ENCODE measurements around the gene PTPRK. TPM values are rescaled to one million over a fixed set of nuclear protein-coding genes. Genes with fewer than 3 reads are reported as not detected.
A peak's percentile ranks its signal among the peaks of the same experiment; 100 is the strongest.
"Not testable (repeated sequence)": the region's sequence is repeated elsewhere in the genome, so short reads cannot be mapped to it uniquely, and the experiment has no call there.

Gene PTPRK
- total and polyA plus RNA-seq, 4 experiments from 2014 or later = 0.47 to 1.5 (median 0.61) TPM; not detected in 1

DNA sequence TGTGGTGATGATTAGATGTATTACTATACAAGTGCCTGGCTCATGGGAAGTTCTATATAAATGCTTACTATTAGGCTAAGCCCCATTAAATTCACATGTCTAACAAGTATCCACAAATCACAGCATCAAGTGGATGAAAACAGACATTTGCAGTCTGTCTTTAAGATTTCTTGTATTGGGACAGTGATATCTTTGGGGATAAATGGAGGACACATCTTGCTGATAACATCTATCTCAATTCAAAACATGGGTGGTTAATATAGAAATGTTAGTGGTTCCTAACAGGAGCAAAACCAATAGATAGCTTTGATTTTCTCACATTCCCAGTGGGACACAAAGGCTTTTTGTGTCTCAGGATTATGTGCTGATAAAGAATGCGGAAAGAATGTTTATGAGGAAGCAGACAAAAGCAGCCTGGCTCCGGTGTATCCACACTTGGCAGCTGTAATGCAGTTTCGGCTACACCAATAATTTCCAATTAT lies 29.3 kb downstream of the PTPRK start:
- Histone ChIP-seq H3K4me3 (ENCODE audit: low read length in 2 of 2) (no peak overlapping the region), H3K9me3 (ENCODE audit: control insufficient read depth in 1 of 2, low read length in 2 of 2) (no peaks in the 10 kb centered on the region), H3K36me3 (ENCODE audit: insufficient read depth, low read length) (no peaks in the 10 kb centered on the region), H3K27me3 (ENCODE audit: insufficient read depth, low read length) (no peaks in the 10 kb centered on the region), H3K4me1 (ENCODE audit: insufficient read depth, low read length) (no peaks in the 10 kb centered on the region), H3K27ac (ENCODE audit: low read depth, low read length) (no peak overlapping the region)
- Mint-ChIP-seq H3K27ac (no peak overlapping the region), H3K9me3 (peaks cover 0 to 2% (median 0%) of the 10 kb centered on the region in 8 donors), H3K36me3 (no peaks in the 10 kb centered on the region), H3K4me3 (peak overlapping the region in 1 of 8 donors; percentile 44), H3K4me1 (peaks cover 0 to 2% (median under 1%) of the 10 kb centered on the region in 4 donors), H3K27me3 (peaks cover 10 to 22% of the 10 kb centered on the region in 2 donors)
- CTCF ChIA-PET (ENCODE audit: partially characterized antibody) = no interaction called here
- DNase-seq = no peak
- POLR2A ChIA-PET (ENCODE audit: partially characterized antibody) = no interaction called here
- intact Hi-C loops (cut with micrococcal nuclease) = no loop called here

- Mint-ChIP-seq H3K4me3 (no peak overlapping the region), H3K4me1 (peaks cover 0 to 2% (median under 1%) of the 10 kb centered on the region in 4 donors), H3K27ac (no peak overlapping the region), H3K9me3 (peaks cover 0 to 2% (median 0%) of the 10 kb centered on the region in 8 donors), H3K27me3 (peaks cover 5 to 15% of the 10 kb centered on the region in 2 donors), H3K36me3 (no peaks in the 10 kb centered on the region)
- intact Hi-C loops (cut with micrococcal nuclease) = no loop called here
- Histone ChIP-seq H3K4me1 (ENCODE audit: insufficient read depth, low read length) (no peaks in the 10 kb centered on the region), H3K9me3 (ENCODE audit: control insufficient read depth in 1 of 2, low read length in 2 of 2) (no peaks in the 10 kb centered on the region), H3K36me3 (ENCODE audit: insufficient read depth, low read length) (no peaks in the 10 kb centered on the region), H3K4me3 (ENCODE audit: low read length in 2 of 2) (no peak overlapping the region), H3K27me3 (ENCODE audit: insufficient read depth, low read length) (no peaks in the 10 kb centered on the region), H3K27ac (ENCODE audit: low read depth, low read length) (no peak overlapping the region)
- ChIA-PET POLR2A (ENCODE audit: partially characterized antibody) (no interaction called here), CTCF (ENCODE audit: partially characterized antibody) (no interaction called here)
- DNase-seq = no peak
These were observed 32.7 kb downstream of the PTPRK start for GRCh38 chr6:128487746-128488145.

GRCh38 chr6:128487055-128487454 lies 33.3 kb downstream of the PTPRK start:
- no peak overlapping the region for H3K27ac Mint-ChIP-seq
- intact Hi-C loops (cut with micrococcal nuclease) = no loop called here
- Histone ChIP-seq H3K27me3 (ENCODE audit: insufficient read depth, low read length) (no peaks in the 10 kb centered on the region), H3K4me3 (ENCODE audit: low read length in 2 of 2) (no peak overlapping the region), H3K9me3 (ENCODE audit: control insufficient read depth in 1 of 2, low read length in 2 of 2) (no peaks in the 10 kb centered on the region), H3K36me3 (ENCODE audit: insufficient read depth, low read length) (no peaks in the 10 kb centered on the region), H3K4me1 (ENCODE audit: insufficient read depth, low read length) (no peaks in the 10 kb centered on the region), H3K27ac (ENCODE audit: low read depth, low read length) (no peak overlapping the region)
- H3K4me1 Mint-ChIP-seq = peaks cover 0 to 2% (median under 1%) of the 10 kb centered on the region in 4 donors
- ChIA-PET POLR2A (ENCODE audit: partially characterized antibody) (no interaction called here), CTCF (ENCODE audit: partially characterized antibody) (interaction anchor here (0.6 kb wide), 1 partner anchor 62 kb away, joined by 3 read pairs; no protein-coding TSS in a partner anchor)
- DNase-seq = no peak
- H3K4me3 Mint-ChIP-seq = no peak overlapping the region
- peaks cover 4 to 11% of the 10 kb centered on the region in 2 donors for H3K27me3 Mint-ChIP-seq
- no peaks in the 10 kb centered on the region for H3K36me3 Mint-ChIP-seq
- H3K9me3 Mint-ChIP-seq = peaks cover 0 to 2% (median 0%) of the 10 kb centered on the region in 8 donors

DNA sequence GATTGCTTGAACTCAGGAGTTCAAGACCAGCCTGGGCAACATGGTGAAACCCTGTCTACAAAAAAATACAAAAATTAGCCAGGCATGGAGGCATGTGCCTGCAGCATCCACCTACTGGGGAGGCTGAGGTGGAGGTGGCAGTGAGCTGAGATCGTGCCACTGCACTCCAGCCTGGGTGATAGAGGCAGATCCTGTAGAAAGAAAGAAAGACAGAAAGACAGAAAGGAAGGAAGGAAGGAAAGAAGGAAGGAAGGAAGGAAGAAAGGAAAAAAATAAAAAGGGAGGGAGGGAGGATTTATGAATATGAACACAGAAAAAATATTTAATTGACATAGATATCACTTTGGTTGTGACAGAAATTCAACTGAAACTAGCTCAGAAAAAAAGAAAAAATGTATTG lies 33.8 kb downstream of the PTPRK start:
- intact Hi-C loops (cut with micrococcal nuclease); H3K27ac ChIP-seq (ENCODE audit: low read depth, low read length); H3K9me3 Mint-ChIP-seq; H3K4me1 ChIP-seq (ENCODE audit: insufficient read depth, low read length); H3K27me3 Mint-ChIP-seq; H3K4me3 ChIP-seq (ENCODE audit: low read length in 2 of 2); H3K4me3 Mint-ChIP-seq; DNase-seq; H3K36me3 ChIP-seq (ENCODE audit: insufficient read depth, low read length); H3K27ac Mint-ChIP-seq; H3K9me3 ChIP-seq (ENCODE audit: control insufficient read depth in 1 of 2, low read length in 2 of 2); POLR2A ChIA-PET (ENCODE audit: partially characterized antibody); H3K4me1 Mint-ChIP-seq; H3K36me3 Mint-ChIP-seq; H3K27me3 ChIP-seq (ENCODE audit: insufficient read depth, low read length): not testable (repeated sequence)
- CTCF ChIA-PET (ENCODE audit: partially characterized antibody) = interaction anchor here (0.6 kb wide), 1 partner anchor 62 kb away, joined by 3 read pairs; no protein-coding TSS in a partner anchor

GRCh38 chr6:128483472-128484135 lies 36.8 kb downstream of the PTPRK start:
- no peaks in the 10 kb centered on the region for H3K36me3 ChIP-seq (ENCODE audit: insufficient read depth, low read length)
- POLR2A ChIA-PET (ENCODE audit: partially characterized antibody) = no interaction called here
- H3K27ac Mint-ChIP-seq = no peak overlapping the region
- no peaks in the 10 kb centered on the region for H3K36me3 Mint-ChIP-seq
- H3K9me3 Mint-ChIP-seq = peaks cover 0 to 2% (median 0%) of the 10 kb centered on the region in 8 donors
- CTCF ChIA-PET (ENCODE audit: partially characterized antibody) = interaction anchor here (0.6 kb wide), 1 partner anchor 9 kb away, joined by 3 read pairs; no protein-coding TSS in a partner anchor
- H3K4me3 ChIP-seq (ENCODE audit: low read length in 2 of 2) = no peak overlapping the region
- H3K4me1 Mint-ChIP-seq = peaks cover 2 to 5% (median 2%) of the 10 kb centered on the region in 4 donors
- DNase-seq = no peak
- intact Hi-C loops (cut with micrococcal nuclease) = no loop called here
- no peaks in the 10 kb centered on the region for H3K27me3 Mint-ChIP-seq
- no peaks in the 10 kb centered on the region for H3K4me1 ChIP-seq (ENCODE audit: insufficient read depth, low read length)
- no peaks in the 10 kb centered on the region for H3K27me3 ChIP-seq (ENCODE audit: insufficient read depth, low read length)
- no peaks in the 10 kb centered on the region for H3K9me3 ChIP-seq (ENCODE audit: control insufficient read depth in 1 of 2, low read length in 2 of 2)
- H3K4me3 Mint-ChIP-seq = no peak overlapping the region
- no peak overlapping the region for H3K27ac ChIP-seq (ENCODE audit: low read depth, low read length)

DNA sequence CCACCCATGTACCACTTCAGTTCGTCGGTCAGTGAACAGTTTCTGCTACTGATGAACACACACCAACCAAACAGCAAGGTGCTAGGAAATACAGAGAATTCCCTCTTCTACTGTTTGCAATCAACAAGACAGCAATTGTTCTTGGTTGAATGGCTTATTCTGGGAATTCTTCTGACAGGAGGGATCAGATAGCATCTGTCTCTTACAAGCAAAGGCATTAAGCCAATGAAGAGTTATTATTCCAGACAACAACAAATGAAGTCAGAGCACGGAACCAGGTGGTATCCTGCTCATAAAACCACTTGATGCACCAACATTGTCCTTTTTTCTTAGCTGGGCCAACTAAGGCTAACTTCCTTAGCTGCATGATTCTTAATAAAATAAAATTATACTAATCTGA lies 37.8 kb downstream of the PTPRK start:
- Mint-ChIP-seq H3K9me3 (peaks cover 0 to 2% (median 0%) of the 10 kb centered on the region in 8 donors), H3K36me3 (no peaks in the 10 kb centered on the region), H3K4me3 (no peak overlapping the region), H3K27me3 (no peaks in the 10 kb centered on the region), H3K4me1 (peaks cover 9 to 13% (median 10%) of the 10 kb centered on the region in 4 donors), H3K27ac (no peak overlapping the region)
- intact Hi-C loops (cut with micrococcal nuclease) = no loop called here
- no peaks in the 10 kb centered on the region for H3K9me3 ChIP-seq (ENCODE audit: control insufficient read depth in 1 of 2, low read length in 2 of 2)
- no peaks in the 10 kb centered on the region for H3K36me3 ChIP-seq (ENCODE audit: insufficient read depth, low read length)
- H3K4me1 ChIP-seq (ENCODE audit: insufficient read depth, low read length) = peaks cover 8% of the 10 kb centered on the region
- POLR2A ChIA-PET (ENCODE audit: partially characterized antibody) = no interaction called here
- no peak for DNase-seq
- no peak overlapping the region for H3K27ac ChIP-seq (ENCODE audit: low read depth, low read length)
- no peaks in the 10 kb centered on the region for H3K27me3 ChIP-seq (ENCODE audit: insufficient read depth, low read length)
- no peak overlapping the region for H3K4me3 ChIP-seq (ENCODE audit: low read length in 2 of 2)
- CTCF ChIA-PET (ENCODE audit: partially characterized antibody) = interaction anchor here (0.6 kb wide), 1 partner anchor 10 kb away, joined by 3 read pairs; no protein-coding TSS in a partner anchor

DNA sequence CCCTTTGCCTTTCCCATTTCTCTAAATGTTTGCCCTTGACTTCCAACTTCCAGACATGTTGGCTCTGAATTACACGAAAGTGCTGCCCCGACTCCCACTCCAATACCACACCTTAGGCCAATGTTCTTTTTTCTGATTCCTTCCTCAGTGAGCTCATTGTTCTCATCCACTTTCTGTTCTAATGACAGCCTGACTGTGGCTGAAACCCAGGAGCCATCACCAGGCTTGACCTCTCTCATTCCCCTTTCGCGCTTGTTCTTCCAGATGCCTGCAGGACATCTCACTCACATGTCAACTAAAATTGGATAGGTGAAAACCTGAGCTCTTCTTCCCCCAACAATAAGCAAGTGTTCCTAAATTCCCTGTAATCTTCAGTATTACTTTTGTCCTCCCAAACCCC lies 40.4 kb downstream of the PTPRK start:
- H3K9me3 Mint-ChIP-seq = peaks cover 0 to 2% (median 0%) of the 10 kb centered on the region in 8 donors
- ChIA-PET CTCF (ENCODE audit: partially characterized antibody) (interaction anchor here (0.9 kb wide), 1 partner anchor 14 kb away, joined by 3 read pairs; no protein-coding TSS in a partner anchor), POLR2A (ENCODE audit: partially characterized antibody) (interaction anchor here (0.6 kb wide), 1 partner anchor 149 kb away, joined by 4 read pairs; no protein-coding TSS in a partner anchor)
- peak overlapping the region in 1 of 7 donors; percentile 2 for H3K27ac Mint-ChIP-seq
- Histone ChIP-seq H3K27ac (ENCODE audit: low read depth, low read length) (no peak overlapping the region), H3K9me3 (ENCODE audit: control insufficient read depth in 1 of 2, low read length in 2 of 2) (no peaks in the 10 kb centered on the region), H3K36me3 (ENCODE audit: insufficient read depth, low read length) (no peaks in the 10 kb centered on the region), H3K4me3 (ENCODE audit: low read length in 2 of 2) (no peak overlapping the region), H3K4me1 (ENCODE audit: insufficient read depth, low read length) (peaks cover 8% of the 10 kb centered on the region), H3K27me3 (ENCODE audit: insufficient read depth, low read length) (no peaks in the 10 kb centered on the region)
- DNase-seq = no peak
- no peaks in the 10 kb centered on the region for H3K27me3 Mint-ChIP-seq
- peak overlapping the region in 1 of 8 donors; percentile 1 for H3K4me3 Mint-ChIP-seq
- peaks cover 9 to 13% (median 10%) of the 10 kb centered on the region in 4 donors for H3K4me1 Mint-ChIP-seq
- no peaks in the 10 kb centered on the region for H3K36me3 Mint-ChIP-seq
- intact Hi-C loops (cut with micrococcal nuclease) = no loop called here
